Right renal pelvis (tissue), 4 donors: ENCODE data around the gene CD99. TPM values are rescaled to one million over a fixed set of nuclear protein-coding genes. Genes with fewer than 3 reads are reported as not detected.
"Not testable (repeated sequence)": the region's sequence is repeated elsewhere in the genome, so short reads cannot be mapped to it uniquely, and the experiment has no call there.

Experiments
- DNase-seq, 4 donors: peaks; one replicate each; pipeline ENCODE4 v3.0.0-alpha.2; 2013; ENCODE audit warnings: low read depth in 4 of 4, low spot score in 3 of 4, missing footprints in 1 of 4
- polyA plus RNA-seq, 4 donors: library from polyadenylated mRNA; unstranded; fragments of 120-200 nt; gene quantifications; one replicate each; pipeline ENCODE4 v1.2.1, GENCODE V29; 2013; ENCODE audit not compliant: insufficient read length in 4 of 4

CD99 gene
- polyA plus RNA-seq, 4 donors, result 226 to 252 (median 231) TPM

DNA sequence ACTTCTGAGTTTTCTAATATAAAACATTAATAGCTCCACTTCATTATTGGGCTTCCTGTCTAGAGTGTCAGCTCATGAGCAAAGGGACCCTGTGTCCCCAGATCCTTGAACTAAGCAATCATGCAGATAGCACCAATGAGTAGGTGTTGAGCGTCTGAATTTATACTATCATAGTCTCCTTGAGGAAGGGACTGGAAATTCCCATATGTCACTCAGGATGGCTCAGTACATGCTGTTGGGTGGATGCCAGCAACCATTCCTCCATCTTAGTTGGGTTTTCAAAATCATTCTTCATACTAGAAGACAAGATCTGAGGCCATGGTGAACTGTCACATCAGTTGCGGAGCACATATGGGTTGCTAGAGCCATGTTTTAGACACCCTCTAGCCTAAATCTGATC, 27.7 kb downstream of the CD99 start:
- DNase-seq, result no peak

DNA sequence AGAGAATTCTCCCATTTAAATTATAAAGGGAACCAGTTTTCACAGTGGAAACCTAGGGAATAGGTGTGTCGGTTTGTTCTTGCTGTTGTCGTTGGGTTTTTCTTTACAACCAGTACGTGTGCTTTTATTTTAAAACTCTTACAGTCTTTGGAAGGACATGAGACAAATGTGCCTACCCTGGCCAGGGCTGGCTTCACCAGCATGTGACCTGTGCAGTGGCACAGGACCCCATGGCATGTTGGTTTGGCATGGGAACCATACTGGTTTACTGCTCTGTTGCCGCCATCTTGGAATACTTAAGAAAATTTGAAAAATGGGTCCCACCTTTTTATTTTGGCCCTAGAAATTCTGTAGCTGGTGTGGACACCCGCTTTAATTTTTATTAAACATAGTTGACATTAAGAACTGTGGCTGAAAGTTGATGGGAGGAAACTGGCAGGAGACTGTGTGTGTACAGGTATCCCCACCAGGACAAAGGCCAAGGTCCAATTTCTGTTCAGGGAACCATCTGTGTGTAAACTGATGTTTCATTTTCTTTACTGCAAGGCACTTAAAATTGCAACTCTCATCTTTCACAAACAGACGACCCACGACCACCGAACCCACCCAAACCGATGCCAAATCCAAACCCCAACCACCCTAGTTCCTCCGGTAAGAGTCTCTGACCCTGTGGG, 28.8 kb downstream of the CD99 start:
- DNase-seq, result no peak

DNA sequence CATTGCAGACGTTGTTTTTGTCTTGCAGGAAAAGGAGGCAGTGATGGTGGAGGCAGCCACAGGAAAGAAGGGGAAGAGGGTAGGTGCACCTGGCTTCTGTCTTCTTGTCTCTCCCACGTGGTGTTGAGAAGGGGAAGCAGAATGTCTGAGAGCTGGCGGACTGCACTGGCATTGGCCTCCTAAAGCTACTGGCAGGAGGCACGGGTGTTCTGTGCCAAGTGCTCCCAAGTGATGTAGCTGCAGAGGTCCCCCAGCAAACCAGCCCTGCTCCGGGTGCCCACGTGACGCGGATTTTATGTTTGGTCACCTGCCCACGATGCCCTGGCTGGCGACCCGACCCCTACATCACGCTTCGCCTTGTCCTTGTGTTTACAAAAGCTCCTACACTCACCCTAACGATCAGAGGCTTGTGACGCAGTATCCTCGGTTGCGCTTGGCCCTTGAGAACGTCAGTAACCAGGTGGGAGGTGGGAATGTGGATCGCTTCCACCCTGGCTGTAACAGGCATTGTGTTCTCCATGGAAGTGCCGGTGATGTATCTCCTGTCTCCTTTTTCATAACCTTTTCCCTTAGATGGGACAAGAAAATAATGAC, 32.3 kb downstream of the CD99 start:
- no peak for DNase-seq

DNA sequence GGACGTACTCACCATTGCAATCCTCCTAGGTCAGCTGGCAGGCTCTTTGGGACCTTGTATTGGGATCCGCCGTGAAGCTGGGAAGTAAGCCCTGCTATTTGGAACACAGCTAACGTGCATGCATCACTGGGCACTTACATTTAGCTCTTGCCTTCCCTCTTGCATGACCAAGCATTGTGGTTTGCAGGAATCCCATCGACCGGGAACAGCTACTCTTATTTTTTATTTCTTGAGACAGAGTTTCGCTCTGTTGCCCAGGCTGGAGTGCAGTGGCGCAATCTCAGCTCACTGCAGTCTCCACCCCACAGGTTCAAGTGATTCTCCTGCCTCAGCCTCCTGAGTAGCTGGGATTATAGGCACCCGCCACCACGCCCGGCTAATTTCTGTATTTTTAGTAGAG, 36.2 kb downstream of the CD99 start:
- not testable (repeated sequence) for DNase-seq

DNA sequence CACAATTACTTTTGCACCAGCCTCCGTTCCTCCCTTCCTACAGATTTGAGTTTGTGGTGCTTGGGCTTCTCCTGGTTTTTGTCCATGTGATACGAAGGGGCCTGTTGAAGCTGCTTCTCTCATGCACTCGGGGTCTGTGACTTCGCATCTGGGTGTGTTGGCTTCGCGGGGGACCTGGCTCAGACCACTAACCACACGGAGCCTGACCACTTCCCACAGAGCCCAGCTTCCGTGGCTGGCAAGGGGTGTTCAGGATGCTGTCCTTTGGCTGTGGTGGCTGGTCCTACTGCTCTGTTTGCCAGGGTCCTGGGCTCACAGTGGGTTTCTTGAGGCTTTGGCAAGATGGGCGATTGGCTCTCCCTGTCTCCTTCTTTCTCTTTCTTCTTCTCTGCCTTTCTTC, 41.0 kb downstream of the CD99 start:
- DNase-seq, result no peak

DNA sequence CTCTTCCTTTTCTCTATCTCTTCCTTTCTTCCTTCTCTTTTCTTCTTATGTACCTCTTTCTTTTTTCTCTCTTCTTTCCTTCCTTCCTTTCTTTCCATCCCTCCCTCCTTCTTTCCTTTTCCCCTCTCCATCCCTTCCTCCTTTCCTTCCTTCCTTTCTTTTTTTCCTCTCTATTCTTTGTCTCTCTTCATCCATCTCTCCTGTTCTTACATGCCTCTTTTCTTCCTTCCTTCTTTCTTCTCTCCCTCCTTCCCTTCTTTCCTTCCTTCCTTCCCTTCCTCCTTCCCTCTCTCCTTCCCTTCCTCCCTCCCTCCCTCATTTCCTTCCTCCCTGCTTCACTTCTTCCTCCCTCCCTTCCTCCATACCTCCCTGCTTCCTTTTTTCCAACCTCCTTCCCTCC, 41.6 kb downstream of the CD99 start:
- DNase-seq, result no peak

DNA sequence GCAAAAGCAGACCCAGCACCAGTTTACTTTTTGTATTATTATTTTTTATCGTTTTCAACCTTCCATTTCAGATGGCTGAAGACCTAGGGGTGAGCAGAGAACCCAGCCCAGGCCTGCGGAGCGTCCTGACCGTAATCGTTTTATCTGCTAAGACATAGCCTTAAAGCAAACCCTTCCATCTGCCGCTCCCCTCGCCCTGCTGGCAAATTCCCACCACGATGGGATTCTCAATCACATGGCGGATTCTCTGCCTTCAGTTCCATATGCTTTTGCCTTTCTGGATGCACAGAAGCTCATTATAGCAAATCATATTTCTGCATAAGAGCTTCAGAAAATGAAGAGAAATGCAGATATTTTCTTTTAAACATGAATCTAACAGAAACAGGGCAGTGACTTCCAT, 42.2 kb downstream of the CD99 start:
- no peak for DNase-seq

DNA sequence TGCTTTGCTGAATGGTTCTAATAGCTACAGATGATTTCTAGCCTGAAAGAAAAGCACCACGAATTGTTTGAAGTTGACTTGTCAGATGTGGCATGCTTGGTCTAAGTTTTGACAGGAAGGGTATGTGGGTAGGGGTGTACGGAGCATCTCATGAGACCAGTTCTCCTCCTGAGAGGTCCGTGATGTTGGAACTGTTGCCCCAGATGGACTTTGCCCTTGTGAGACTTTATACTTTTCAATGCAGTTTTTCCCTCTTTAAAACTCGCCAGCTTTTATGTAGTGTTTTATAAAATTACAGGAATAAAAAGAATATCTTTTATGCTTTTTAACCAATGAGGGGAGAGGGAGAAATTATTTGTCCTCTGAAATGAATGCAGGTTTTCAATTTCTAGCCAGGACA, 44.2 kb downstream of the CD99 start:
- DNase-seq, result no peak

DNA sequence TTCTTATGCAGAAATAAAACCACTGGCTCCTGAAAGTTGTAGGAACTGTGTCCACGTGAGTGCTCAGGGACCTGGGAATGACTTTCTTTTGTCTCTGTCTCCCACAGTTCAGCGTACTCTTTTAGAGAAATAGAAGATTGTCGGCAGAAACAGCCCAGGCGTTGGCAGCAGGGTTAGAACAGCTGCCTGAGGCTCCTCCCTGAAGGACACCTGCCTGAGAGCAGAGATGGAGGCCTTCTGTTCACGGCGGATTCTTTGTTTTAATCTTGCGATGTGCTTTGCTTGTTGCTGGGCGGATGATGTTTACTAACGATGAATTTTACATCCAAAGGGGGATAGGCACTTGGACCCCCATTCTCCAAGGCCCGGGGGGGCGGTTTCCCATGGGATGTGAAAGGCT, 49.6 kb downstream of the CD99 start:
- DNase-seq, result no peak

DNA sequence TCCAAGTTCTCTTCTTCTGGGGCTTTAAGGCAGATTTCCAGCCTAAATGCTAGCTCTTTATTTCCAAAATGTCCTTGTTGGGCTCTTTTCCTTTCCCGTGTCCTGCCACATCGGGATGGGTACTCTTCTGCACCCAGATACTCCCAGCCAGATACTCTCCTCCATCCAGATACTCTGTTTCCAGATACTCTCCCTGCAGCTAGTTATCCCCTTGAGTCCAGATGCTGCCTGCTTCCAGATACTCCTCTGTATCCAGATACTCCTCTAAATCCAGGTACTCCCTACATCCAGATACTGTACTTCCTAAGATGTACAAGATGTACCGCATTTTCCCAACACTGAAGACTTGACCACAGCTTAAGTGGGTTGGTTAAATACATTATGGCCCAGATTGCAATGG, 50.3 kb downstream of the CD99 start:
- DNase-seq, result no peak

DNA sequence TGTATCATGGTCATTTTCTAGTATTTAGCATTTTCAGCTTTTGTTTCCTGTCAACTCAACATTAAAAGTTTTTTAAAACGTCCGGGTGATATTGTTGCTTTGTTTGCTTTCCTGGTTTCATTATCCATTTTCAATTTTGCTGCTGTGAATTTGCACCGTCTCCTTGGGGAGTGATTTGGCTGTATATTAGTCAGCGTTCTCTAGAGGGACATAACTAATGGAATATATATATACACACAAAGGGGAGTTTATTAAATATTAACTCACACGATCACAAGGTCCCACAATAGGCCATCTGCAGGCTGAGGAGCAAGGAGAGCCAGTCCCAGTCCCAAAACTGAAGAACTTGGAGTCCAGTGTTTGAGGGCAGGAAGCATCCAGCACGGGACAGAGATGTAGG, 55.2 kb downstream of the CD99 start:
- DNase-seq, result not testable (repeated sequence)

DNA sequence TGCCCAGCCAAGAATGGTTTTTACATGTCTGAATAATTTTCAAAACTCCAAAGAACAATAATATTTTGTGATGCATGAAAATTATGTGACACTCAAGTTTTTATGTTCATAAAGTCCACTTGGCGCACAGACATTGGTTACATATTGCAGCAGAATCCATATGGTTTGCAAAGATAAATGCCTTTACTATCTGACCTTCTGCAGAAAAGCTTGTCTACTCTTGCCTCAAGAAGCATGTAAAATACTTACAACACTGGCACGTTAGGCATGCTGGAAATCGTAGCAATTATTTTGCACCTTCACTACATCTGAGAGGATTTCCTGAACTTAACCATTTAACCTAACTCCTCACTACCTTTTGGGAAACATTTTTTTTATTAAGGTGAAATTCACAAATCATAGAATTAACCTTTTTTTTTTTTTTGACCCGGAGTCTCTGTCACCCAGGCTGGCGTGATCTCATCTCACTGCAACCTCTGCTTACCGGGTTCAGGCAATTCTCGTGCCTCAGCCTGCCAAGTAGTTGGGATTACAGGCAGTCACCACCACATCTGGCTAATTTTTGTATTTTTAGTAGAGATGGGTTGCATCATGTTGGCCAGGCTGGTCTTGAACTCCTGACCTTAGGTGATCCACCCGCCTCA, 57.2 kb downstream of the CD99 start:
- DNase-seq, result no peak

DNA sequence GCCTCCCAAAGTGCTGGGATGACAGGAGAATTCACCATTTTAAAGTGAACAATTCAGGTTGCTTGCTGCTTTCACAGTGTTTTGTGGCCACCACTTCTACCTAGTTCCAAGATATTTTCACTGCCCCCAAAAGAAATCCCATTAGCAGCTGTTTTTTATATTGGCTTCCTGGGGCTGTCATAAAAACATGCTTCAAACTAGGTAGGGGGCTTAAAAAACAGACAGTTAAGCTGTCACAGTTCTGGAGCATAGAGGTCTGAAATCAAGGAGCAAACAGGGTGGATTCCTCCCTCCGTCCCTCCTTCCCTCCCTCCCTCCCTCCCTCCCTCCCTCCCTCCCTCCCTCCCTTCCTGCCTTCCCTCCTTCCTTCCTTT, 57.7 kb downstream of the CD99 start:
- no peak for DNase-seq

DNA sequence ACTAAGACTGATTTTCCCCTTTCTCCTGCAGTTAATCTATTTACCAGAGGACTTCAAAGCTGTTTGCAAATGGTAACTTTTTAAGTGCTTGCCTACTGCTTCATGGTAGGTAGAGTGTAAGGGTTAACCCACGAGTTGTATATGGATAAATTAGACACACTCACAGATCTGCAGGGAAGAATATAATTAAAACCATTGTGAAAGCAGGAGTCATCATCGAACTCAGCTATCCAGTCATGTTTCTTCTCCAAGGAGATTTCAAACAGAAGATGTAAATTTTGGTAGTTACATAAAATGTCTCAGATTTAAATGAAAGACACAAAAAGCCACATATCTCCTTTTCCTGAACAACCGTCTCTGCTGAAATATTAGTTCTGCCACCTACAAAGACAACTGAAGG, 60.2 kb downstream of the CD99 start:
- DNase-seq, result no peak

DNA sequence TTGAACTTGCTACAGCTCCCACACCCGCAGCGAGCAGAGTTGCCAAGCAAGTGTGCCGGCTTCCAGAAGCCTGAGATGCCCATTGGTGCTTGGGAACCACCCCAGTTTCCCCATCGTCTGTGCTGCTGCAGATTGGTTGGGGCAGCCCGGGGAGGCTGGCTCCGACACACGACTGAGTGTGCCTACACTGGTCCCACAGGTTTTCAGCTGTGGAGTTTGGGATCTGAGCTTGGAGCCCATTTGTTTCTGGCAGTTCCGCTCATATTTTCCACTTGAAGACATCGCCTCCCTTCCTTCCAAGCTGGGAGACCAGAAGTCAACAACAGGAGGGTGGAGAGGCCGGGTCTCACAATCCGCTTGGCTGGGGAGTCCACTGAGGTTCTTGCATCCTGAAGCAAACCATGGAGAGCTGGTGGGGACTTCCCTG, 60.8 kb downstream of the CD99 start, which contains the start of gene XG:
XG (plus strand) TSS at position 167 of the 427 bp plus-strand sequence; CDS start at position 402, 235 bp downstream.
- DNase-seq, result not testable (repeated sequence)

DNA sequence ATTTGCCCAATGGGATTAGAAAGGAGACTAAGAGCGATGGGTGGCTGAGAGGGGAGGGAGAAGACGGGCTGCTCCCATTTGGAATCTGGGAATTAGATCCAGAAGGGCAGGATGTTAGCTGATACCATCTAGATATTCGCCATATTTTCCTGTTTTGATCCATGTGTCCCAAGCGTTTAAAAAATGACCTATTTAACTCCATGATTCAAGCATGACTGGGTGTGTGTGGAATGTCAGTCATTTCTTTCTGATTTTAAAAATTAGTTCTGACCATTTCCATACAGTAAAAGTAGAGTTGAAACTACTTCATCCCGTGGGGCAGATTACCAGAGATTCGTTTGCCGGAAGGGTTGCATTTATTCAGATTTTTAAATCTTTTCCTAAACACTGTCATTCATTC, 61.3 kb downstream of the CD99 start:
- not testable (repeated sequence) for DNase-seq

DNA sequence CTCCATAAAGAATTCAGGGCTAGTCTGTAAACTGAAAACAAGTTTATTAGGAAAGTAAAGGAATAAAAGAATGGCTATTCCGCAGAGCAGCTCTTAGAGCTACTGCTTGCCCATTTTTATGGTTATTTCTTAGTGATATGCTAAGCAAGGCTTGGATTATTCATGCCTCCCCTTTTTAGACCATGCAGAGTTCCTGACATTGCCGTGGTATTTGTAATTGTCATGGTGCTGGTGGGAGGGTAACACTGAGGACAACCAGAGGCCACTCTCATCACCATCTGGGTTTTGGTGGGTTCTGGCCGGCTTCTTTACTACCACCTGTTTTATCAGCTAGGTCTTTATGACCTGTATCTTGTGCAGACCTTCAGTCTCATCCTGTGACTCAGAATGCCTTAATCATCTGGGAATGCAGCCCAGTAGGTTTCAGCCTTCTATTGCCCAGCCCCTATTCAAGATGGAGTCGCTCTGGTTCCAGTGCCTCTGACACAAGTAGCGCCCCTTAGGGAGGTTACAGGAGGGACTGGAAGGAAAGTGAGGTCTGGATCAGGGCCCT, 64.1 kb downstream of the CD99 start:
- DNase-seq, result not testable (repeated sequence)

DNA sequence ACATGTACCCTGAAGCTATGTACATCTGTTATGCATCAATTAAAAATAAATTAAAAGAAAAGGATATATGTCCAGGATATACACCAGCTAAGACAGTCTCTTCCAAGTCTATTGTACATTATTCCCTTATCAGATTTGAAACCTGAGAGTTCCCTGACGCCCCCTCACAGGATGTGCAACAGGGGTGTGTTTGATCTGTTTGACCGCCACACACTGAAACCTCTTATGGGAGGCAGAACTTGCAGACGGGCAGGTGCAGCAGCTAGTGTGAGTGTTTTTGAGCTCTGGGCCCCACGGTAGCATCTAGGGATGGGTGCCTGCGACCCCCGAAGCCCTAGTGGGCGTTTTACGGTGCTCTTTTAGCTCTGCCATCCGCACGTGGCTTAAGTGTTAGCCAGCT, 65.5 kb downstream of the CD99 start:
- no peak for DNase-seq

DNA sequence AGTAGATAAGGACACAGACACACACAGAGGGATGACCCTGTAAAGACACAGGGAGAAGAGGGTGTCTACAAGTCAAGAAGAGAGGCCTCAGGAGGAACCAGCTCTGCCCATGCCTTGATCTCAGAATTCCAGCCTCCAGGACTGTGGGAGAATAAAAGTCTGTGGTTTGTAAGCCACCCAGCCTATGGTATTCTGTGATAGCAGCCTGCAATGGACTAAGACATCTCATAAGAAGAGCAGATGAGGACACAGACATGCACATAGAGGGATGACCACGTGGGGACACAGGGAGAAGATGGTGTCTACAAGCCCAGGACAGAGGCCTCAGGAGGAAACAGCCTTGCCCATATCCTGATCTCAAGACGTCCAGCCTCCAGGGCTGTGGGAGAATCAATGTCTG, 70.2 kb downstream of the CD99 start:
- no peak for DNase-seq

DNA sequence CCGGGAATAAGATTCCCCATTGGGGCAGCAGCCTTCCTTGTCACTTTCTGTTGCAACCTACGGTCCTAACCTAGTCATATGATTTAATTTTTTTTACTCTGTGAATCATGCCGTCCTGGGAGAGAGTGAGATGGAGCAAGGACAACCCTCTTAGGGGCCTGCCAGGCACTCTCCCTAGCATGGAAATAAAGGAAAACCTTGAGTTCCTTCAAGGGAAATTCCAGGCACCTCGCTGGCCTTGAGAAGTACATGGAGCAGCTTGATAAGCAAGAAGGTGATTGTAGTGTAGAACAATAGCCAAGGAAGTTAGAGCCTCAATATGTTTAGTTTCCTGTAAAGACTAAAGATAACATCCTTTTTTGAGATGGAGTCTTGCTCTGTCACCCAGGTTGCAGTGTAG, 71.6 kb downstream of the CD99 start:
- DNase-seq, result not testable (repeated sequence)

DNA sequence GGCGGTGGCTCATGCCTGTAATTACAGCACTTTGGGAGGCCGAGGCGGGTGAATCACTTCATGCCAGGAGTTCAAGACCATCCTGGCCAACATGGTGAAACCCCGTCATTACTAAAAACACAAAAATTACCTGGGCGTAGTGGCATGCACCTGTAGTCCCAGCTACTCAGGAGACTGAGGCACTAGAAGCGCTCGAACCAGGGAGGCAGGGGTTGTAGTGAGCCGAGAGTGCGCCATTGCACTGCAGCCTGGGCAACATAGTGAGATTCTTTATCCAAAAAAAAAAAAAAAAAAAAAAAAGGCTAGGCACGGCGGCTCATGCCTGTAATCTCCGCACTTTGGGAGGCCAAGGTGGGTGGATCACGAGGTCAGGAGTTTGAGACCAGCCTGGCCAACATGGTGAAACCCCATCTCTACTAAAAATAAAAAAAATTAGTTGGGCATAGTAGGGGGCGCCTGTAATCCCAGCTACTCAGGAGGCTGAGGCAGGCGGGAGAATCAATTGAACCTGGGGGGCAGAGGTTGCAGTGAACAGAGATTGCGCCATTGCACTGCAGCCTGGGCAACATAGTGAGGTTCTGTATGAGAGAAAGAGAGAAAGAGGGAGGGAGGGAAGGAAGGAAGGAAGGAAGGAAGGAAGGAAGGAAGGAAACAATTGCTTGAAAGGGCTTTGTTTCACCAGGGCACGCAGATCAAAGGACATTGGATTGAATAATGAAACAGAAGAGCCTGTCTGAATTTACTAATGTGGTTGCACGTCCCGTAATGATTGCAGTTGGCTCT, 73.9 kb downstream of the CD99 start:
- not testable (repeated sequence) for DNase-seq
